ENCODE data around the gene CARMIL3.

- TF ChIP-seq CTCF (IDR thresholded peaks at IDR 0.05) = no peak
- TF ChIP-seq EZH2 (IDR thresholded peaks at IDR 0.05) = no peak
These were observed 18.9 kb upstream of the CARMIL3 start for GRCh38 chr14:24032727-24033418.

Data from neural progenitor cell (in vitro differentiated cells).